HL-60 (cell line): ENCODE measurements around the gene ASTN2.

Experiments used
- POLR2AphosphoS5 ChIP-seq: IDR thresholded peaks from 2 replicates; pipeline ENCODE4 v1.6.1; 2012; ENCODE audit warnings: low read depth
- TF ChIP-seq, protein P1 (sequence below): IDR thresholded peaks from one replicate; pipeline ENCODE4 v1.5.1; 2011; ENCODE audit warnings: low read length, control low read depth, inconsistent platforms; ENCODE audit not compliant: insufficient read depth

DNA sequence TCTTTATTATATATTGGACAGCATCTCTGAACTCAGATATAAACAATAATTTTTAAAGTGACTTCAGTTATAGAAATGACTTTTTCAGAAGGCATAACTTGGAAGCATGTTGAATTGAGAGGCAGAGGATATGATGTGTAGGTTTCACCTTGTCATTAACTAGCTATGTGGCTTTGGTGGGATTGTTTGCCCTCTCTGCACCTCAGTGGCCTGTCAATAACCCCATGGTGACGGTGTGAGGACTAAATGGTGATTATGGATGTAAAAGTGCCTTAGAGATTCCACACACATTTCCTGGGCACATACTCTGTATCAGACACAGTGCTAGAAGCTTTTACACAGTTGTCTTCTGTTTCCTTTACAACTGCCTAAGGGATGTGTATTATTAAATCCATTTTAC lies 962.6 kb downstream of the ASTN2 start:
- TF ChIP-seq POLR2AphosphoS5, result no peak
- TF ChIP-seq, protein P1, sequence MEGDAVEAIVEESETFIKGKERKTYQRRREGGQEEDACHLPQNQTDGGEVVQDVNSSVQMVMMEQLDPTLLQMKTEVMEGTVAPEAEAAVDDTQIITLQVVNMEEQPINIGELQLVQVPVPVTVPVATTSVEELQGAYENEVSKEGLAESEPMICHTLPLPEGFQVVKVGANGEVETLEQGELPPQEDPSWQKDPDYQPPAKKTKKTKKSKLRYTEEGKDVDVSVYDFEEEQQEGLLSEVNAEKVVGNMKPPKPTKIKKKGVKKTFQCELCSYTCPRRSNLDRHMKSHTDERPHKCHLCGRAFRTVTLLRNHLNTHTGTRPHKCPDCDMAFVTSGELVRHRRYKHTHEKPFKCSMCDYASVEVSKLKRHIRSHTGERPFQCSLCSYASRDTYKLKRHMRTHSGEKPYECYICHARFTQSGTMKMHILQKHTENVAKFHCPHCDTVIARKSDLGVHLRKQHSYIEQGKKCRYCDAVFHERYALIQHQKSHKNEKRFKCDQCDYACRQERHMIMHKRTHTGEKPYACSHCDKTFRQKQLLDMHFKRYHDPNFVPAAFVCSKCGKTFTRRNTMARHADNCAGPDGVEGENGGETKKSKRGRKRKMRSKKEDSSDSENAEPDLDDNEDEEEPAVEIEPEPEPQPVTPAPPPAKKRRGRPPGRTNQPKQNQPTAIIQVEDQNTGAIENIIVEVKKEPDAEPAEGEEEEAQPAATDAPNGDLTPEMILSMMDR, result no peak
